Ishikawa (cell line): ENCODE measurements around the gene SCFD2.

Experiments used
- CEBPB ChIP-seq: IDR thresholded peaks from 2 replicates; pipeline ENCODE4 v1.6.1; 2012
- EP300 ChIP-seq: IDR thresholded peaks from 2 replicates; pipeline ENCODE4 v1.6.1; 2012; ENCODE audit warnings: borderline replicate concordance
- FOXM1 ChIP-seq: IDR thresholded peaks from 2 replicates; pipeline ENCODE4 v1.6.1; 2012; ENCODE audit warnings: low read depth, borderline replicate concordance
- MAX ChIP-seq: IDR thresholded peaks from 2 replicates; pipeline ENCODE4 v1.6.1; 2012
- RAD21 ChIP-seq: IDR thresholded peaks from 2 replicates; pipeline ENCODE4 v1.6.1; 2012; ENCODE audit warnings: low read depth
- REST ChIP-seq: IDR thresholded peaks from 2 replicates; pipeline ENCODE4 v1.6.1; 2012; ENCODE audit warnings: low read depth, mild to moderate bottlenecking
- YY1 ChIP-seq: IDR thresholded peaks from 2 replicates; pipeline ENCODE4 v1.6.1; 2012; ENCODE audit warnings: low read depth

GRCh38 chr4:52837716-52838558, 527.9 kb downstream of the SCFD2 start:
- TF ChIP-seq REST (no peak), YY1 (no peak), EP300 (no peak), RAD21 (no peak), MAX (no peak), CEBPB (no peak), FOXM1 (no peak)
